Esophagus mucosa (tissue), 1 donor: ENCODE data around the gene C22orf31. TPM values are rescaled to one million over a fixed set of nuclear protein-coding genes. Genes with fewer than 3 reads are reported as not detected.

ENCODE experiments used
- ATAC-seq: fragments of 200-7000 bp; cut with Tn5 transposase; one replicate; pipeline ENCODE4 v1.9.1; 2020
- total RNA-seq: library from RNA; stranded (reverse); gene quantifications from one replicate; pipeline ENCODE4 v1.2.4, GENCODE V29; 2023
- donor health status: DM: yes; HTN: yes; CAD: no.

Gene C22orf31
- total RNA-seq, 1 donor from 2014 or later, result not detected

GRCh38 chr22:29080106-29080975 is 18.7 kb upstream of the C22orf31 start:
- ATAC-seq, result no peak

GRCh38 chr22:29079218-29079901 is 17.7 kb upstream of the C22orf31 start:
- peak; percentile 8 for ATAC-seq

- no peak for ATAC-seq
Observed at GRCh38 chr22:29078869-29079207, 17.2 kb upstream of the C22orf31 start.

DNA sequence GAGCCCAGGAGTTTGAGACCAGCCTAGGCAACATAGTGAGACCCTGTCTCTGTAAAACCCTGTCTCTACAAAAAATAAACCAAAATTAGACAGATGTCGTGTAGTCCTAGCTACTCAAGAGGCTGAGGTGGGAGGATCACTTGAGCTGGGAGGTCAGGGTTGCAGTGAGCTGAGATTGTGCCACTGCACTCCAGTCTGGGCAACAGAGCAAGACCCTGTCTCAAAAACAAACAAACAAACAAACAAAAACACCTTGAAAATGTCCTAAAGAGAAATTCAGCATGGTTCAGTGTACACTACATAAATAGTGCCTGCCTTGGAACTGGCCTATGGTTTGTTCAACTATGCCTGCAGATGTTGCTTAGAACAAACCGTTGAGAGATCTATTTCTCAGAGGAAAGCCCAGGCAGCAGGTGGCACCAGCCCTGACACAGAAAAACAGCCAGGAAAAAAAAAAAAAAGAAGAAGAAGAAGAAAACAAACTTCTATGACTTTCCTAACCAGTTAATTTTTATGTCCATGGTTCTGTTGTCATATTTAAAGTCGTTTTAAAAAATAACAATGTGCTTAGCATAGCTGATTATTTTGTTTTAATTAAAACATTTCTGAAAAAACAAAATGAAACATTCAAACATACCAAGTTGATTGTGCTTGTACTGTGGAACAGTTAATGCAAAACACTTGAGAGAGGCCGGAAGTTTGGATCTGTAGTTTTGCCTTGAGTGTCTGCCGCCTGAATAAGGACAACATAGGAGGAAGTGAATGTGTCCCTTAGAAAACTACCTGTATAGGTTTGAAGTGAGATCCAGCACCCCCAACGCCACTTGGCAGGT is 16.6 kb upstream of the C22orf31 start:
- no peak for ATAC-seq

GRCh38 chr22:29074276-29074772 is 12.7 kb upstream of the C22orf31 start:
- ATAC-seq, result peak; percentile 0

- peak; percentile 45 for ATAC-seq
Observed at GRCh38 chr22:29073618-29074275, 12.1 kb upstream of the C22orf31 start.

GRCh38 chr22:29072979-29073617 is 11.5 kb upstream of the C22orf31 start, which contains the start of gene KREMEN1:
Gene KREMEN1, plus strand, starts transcription at chr22:29073035. Its CDS starts 96 bp downstream, at chr22:29073131.
- peak; percentile 5 for ATAC-seq

DNA sequence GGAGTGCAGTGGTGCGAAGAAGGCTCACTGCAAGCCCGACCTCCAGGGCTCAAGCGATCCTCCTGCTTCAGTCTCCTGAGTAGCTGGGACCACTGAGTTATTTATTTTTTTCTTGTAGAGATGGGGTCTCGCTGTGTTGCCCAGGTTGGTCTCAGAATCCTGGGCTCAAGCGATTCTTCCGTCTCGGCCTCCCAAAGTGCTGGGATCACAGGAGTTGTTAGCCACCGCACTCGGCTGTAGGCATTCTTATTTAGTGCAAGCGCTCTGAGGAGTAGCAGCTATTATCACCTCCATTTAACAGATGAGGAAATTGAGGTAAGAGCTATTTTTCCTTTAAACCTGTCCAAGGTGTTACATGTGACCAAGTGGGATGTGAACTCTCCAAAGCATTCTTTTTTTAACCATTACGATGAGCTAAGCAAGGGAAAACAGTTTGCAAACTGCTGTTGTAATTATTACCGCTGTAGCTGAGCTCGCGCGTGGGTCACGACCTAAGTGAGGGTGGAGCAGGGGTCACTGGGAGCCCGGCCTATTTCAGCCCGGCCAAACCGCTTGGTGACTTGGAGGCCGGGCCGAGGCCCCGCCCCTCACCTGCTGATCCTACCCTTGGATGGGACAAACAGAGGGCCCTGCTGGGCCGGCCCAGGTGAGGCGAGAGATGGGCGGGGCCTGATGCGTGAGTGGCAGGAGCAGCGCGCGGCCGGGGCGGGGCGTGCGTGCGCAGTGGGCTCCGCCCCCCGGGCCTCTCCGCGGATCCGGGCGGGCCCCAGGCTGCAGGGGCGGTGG is 10.8 kb upstream of the C22orf31 start:
- peak; percentile 91 for ATAC-seq

DNA sequence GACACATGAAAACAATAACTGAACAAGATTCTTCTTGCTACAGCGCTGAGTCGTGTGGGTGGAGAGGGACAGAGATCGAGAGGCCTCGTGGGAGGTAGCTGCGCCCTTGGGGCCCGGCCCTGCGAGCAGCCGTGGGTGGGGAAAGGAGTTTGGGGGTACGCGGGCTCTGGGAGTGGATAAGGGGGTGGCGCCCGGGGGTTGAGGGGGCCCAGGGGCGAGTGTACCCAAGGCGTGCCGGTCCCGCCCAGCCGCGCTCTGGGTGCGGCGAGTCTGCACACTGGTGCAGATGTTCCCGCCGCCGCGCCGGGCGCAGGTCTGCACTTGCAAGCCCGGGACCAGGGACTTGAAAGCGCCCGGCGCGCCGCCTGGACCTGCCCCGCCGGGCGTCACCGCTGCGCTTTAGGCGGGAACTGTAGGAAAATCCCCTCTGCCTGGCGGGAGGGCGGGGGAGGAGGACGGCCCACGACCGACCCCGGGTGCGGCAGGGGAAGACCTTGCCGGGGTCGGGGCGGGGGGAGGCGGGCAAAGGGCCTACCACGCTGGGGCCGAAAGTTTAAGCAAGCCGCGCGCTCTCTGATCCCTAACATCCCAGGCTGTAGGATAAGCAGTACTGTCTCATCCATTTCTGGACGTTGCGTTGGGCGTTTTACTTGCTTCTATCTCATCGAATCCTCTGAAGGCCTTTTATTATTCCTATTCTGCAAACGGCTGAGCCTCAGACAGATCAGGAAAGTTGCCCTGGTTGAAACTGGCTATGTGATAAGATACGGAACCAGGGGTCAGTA is 9.8 kb upstream of the C22orf31 start:
- ATAC-seq, result peak; percentile 76

DNA sequence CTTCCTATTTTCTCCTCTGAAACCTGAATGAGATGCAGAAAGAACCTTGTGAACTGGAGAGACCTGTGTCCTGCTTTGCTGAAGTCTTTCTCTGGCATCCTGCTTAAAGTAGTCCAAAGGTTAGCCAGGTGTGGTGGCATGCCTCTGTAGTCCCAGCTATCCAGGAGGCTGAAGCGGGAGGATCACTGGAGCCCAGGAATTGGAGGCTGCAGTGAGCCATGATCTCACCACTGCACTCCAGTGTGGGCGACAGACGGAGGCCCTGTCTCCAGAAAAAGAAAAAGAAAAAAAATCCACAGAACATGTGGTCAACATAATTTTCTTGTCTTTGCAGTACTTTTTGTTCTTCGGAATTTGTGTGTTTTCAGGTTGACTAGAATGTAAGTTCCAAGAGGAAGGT is 8.9 kb upstream of the C22orf31 start:
- ATAC-seq, result no peak

- no peak for ATAC-seq
Observed at GRCh38 chr22:29069463-29069862, 7.8 kb upstream of the C22orf31 start.

DNA sequence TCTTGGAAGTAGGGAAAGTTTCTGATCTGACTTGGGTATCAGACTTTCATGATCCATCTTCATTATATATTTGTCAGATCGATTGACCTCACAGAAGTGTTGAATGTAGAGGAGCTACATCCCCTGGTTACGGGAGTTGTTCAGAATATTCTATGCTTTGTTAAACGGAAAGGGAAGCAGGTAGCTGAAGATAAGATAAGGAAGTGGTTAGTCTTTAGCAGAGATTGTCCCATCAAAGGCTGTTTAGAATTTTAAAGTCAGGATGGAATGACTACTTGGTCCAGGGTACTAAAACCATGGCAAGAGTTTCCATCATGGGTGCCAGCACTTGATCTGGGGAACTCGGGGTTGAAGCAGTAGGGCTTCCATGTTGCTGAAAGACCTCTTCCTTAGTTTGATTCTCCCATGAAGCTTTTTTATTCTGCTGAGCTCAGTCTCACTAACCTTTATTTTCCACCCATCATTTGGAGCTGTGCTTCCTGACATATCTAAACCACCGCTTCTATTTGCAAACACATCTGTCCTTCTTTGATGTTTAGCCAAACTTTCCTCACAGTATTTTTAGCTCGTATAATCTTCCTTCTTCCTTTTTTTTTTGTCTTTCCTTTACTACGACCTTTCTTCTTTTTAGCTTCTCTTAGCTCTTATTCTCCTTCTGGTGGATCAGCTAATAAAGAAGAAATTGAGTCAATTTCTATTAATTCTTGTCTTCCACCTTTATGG is 4.0 kb upstream of the C22orf31 start:
- ATAC-seq, result no peak

DNA sequence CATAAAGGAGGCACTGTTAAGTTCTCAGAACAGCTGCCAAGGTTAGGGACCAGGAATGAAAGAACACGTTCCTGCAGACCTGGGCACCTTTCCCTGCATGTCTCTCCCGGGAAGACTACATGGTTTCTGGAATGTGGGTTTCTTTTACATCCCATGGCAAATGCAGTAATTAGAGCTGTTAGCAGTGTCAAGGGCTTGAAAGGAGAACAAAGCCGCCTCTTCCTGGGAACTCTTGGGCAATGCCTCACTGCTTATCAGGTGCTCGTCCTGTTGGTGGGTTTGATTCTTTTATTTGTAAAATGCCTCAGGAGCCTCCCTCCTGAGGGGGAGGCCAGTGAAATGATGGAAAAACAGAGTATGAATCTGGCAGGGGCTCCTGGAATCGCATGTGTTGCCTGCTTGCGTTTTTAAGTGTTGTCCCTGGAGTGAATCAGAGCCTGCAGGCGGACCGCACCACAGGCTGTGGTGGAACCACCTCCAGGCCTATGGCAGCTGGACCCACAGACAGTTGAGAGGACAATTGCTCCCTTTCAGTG is 723 bp upstream of the C22orf31 start:
- no peak for ATAC-seq

- no peak for ATAC-seq
Observed at GRCh38 chr22:29060931-29061330, 700 bp downstream of the C22orf31 start.

GRCh38 chr22:29060251-29060869 is 1.3 kb downstream of the C22orf31 start:
- ATAC-seq, result no peak

DNA sequence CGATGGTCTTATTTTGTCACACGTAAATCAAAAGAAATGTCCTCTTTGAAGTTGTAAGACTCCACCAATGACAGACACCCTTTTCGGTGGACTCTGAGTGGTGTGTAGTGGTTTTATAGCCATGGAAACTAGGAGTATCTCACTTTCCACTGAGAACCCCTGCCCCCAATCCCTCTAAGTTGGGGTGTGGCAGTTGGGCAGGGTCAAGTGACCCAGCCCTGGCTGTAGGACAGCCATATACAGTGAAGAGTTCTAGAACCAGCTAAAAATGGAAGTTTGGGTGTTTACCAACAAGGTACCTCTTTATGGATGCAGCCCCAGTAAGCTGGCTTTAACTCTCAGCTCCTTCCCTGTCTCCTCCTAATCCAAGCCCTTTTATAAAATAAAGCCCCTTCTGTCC is 5.2 kb downstream of the C22orf31 start:
- no peak for ATAC-seq

GRCh38 chr22:29055192-29055830 is 6.3 kb downstream of the C22orf31 start:
- no peak for ATAC-seq

- ATAC-seq, result no peak
Observed at GRCh38 chr22:29054251-29054767, 7.3 kb downstream of the C22orf31 start.
